GM19043 (cell line): Measurements from ENCODE around the gene MUC5B.

Source experiments
- ATAC-seq: cut with Tn5 transposase; IDR thresholded peaks from one replicate; pipeline ENCODE4 v1.9.1; 2021; ENCODE audit warnings: low read depth; ENCODE audit not compliant: unreplicated experiment

Gene MUC5B

GRCh38 chr11:1293619-1294015 is 70.8 kb downstream of the MUC5B start:
- ATAC-seq = no peak

- ATAC-seq = no peak
These were observed 72.2 kb downstream of the MUC5B start for GRCh38 chr11:1295086-1295485.

GRCh38 chr11:1295591-1295990 is 72.7 kb downstream of the MUC5B start:
- no peak for ATAC-seq

- ATAC-seq = no peak
These were observed 73.4 kb downstream of the MUC5B start for GRCh38 chr11:1296287-1296686.

DNA sequence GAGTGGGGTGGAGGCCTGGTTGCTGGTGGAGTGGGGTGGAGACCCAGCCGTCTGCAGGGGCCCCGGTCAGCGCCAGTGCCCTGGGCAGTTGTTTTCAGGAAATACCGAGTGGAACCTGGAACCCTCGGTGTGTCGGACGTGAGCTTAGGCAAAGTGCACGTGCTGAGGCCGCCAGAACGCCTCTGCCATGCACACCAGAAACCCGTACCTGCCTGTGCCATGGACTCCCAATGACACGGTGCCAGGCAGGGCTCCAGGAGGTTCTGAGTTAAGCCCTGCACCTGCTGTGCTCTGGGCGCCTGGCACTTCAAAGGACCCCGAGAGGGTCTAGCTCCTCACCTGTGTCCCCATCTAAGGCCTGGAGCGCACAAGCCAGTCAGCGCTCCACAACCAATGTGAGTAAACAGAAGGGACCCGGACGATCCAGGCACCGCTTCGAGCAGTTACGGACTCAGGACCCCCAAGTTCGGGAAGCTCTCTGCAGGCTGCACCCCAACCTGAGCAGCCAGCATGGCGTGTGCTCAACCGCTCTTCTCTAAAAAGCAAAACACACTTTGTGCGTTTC is 74.2 kb downstream of the MUC5B start:
- ATAC-seq = no peak

GRCh38 chr11:1297576-1298473 is 75.0 kb downstream of the MUC5B start:
- no peak for ATAC-seq

DNA sequence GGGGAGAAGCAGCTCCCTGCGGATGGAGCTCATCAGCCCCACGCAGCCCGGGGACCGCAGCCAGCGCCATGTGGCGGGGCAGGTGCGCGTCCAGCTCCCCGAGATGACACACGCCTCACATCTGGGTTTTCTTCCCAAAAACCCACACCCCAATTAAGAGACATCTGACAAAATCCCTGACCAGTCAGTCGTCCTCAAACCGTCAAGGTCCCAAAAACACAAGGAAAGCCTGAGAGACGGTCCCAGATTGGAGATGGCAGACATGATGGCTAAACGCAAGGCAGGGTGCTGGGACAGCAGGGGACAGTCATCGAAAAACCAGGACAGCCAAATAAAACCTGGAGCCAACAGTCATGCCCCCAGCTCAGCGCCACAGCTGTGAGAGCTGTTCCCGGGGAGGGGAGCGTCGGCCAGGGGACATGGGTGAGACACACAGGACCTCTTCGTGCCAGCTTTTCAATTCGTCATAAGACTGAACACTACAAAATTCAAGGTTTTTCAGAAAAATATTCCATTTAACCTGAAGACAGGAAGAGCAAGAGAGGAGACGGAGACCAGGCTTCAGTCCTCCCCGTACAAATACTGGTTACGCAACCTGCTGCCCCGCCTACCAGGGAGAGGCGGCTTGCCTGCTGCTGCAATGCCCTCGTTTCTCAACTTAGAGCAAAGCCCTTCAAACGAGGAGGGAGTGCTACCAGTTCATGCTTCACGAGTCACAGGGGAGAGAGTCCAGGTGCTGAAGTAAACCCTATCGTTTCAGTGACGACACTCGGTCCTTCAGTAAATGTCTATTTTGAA is 76.0 kb downstream of the MUC5B start:
- ATAC-seq = no peak

DNA sequence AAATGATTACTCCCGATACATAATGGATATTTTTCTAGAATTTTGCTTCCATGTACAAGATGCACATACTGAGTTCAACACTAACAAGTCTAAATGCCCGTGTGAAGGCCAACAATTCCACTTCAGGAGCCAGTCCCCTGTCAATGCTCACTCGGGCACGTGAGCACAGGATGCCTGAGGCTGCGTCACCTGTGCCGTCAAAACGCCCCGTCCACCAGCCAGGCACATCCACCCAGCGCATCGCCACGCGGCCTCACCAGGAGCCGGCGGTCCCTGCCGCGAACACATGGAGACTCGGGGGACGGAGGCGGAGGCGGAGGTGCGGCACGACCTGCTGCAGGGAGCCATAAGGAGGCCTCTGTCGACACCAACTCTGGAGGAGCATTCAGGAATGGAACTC is 76.8 kb downstream of the MUC5B start:
- ATAC-seq = no peak

GRCh38 chr11:1300121-1300520 is 77.3 kb downstream of the MUC5B start:
- ATAC-seq = no peak

DNA sequence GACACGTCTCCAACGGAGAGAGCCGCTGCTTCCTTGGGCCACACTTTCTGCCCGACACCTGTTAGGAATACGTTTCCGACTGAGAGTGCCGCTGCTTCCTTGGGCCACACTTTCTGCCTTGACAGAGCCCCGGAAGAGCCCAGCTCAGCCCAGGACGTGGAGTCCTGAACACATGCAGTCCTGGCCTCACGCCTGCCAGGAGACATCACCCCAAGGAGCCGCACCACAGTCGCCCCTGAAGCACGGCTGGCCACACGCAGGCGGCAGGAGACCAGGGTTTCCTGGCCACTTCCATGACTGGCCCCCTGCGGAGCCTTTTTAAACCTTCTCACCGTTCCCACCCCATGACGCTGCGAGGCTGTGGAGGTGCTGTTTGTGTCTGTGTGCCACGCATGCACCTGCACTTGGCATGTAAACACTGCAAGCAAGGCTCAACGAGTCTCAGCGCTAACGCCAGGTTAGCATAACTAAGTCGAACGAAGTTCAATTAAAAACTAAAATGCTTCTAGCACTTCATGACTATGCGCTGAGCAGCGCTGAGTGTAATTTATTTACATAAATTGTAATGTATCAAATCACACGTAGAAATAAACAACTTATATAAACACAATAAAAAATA is 77.8 kb downstream of the MUC5B start:
- no peak for ATAC-seq

DNA sequence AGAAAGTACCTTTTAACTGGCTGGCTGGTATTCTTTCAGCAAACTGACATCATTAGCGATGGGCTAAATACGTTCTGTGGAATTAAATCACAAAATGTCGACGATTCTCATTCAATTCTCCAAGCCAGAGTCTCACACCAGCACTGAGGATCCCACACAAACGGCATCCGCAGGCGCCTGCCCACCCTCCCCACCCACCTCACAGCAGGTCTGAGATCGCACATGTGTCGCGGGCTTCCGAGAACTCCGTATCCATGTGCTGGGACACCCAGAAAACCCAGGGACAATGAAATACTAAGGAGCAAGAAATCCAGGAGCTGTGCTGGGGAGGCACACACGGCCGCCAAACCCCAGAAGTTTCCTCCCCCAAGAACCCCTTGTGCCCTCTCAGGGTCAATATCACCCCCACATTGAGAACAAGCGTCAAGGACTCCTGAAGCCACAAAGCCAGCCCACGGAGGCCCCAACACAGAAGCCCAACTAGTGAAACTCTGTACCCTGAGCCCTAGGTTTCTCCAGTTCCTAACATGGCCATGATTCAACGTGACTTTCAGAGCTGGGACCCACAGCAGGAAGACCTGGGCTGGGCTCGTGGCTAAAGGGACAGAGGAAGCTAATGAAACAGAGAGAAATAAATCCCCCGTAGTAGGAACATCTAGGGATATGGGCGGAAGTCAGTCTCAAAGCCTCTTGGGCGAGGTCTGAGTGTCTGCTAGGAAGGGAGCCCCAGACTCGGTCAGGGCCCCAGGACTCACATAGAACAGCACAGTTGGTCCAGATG is 78.5 kb downstream of the MUC5B start:
- no peak for ATAC-seq

GRCh38 chr11:1302041-1302460 is 79.2 kb downstream of the MUC5B start:
- ATAC-seq = no peak

DNA sequence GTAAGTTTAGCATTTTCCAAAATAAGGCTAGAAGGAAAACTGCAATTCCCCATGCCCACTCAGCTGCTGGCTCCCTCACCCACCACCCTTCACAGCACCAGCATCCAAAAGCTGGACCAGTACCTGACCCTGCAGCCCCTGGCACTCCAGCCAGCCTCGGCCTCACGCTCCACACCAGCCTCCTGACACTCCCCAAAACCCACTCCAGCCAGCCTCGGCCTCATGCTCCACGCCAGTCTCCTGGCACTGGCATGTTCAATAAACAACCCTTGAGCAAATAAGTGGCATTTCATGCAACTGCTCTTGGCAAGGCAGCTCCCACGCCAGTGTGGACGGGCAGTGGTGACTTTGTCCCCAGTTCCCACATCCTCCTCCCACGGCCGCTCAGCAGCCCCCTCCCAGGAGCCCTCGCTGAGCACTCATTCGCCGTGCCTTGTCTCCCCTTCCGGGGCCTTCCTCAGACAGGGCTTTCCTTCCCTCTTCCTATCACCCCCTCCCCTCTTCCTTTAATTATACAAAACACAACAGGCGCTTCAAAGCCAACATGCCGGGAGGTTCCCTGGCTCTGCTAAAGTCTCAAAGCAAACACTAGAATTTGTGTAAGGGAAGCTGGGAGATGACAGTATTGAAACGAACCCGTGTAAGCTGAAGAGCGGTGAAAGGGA is 79.7 kb downstream of the MUC5B start:
- ATAC-seq = no peak

GRCh38 chr11:1303126-1303821 is 80.4 kb downstream of the MUC5B start:
- no peak for ATAC-seq

- no peak for ATAC-seq
These were observed 81.1 kb downstream of the MUC5B start for GRCh38 chr11:1303973-1304372.

- ATAC-seq = no peak
These were observed 81.5 kb downstream of the MUC5B start for GRCh38 chr11:1304380-1304779.

GRCh38 chr11:1305063-1305495 is 82.2 kb downstream of the MUC5B start:
- ATAC-seq = no peak

GRCh38 chr11:1305501-1306056 is 82.7 kb downstream of the MUC5B start:
- no peak for ATAC-seq
